GM21526 (cell line): ENCODE data around the gene LRRC61.

Experiments
- ATAC-seq: cut with Tn5 transposase; IDR thresholded peaks from one replicate; pipeline ENCODE4 v1.9.1; 2021; ENCODE audit warnings: moderate library complexity; ENCODE audit not compliant: unreplicated experiment, low FRiP score

The LRRC61 gene

GRCh38 chr7:150329331-150330120, 6.4 kb downstream of the LRRC61 start:
- no peak for ATAC-seq

GRCh38 chr7:150330211-150330885, 7.2 kb downstream of the LRRC61 start:
- no peak for ATAC-seq

GRCh38 chr7:150332852-150333635, 9.9 kb downstream of the LRRC61 start:
- ATAC-seq, result no peak

GRCh38 chr7:150333659-150334058, 10.5 kb downstream of the LRRC61 start:
- no peak for ATAC-seq

- ATAC-seq, result no peak
Measured at GRCh38 chr7:150334108-150334507, 11.0 kb downstream of the LRRC61 start.

- ATAC-seq, result no peak
Measured at GRCh38 chr7:150335108-150335773, 12.1 kb downstream of the LRRC61 start.

GRCh38 chr7:150335774-150336112, 12.6 kb downstream of the LRRC61 start:
- no peak for ATAC-seq

GRCh38 chr7:150336746-150337145, 13.6 kb downstream of the LRRC61 start:
- no peak for ATAC-seq

GRCh38 chr7:150337179-150337578, 14.0 kb downstream of the LRRC61 start:
- no peak for ATAC-seq

- ATAC-seq, result no peak
Measured at GRCh38 chr7:150337659-150338081, 14.5 kb downstream of the LRRC61 start.

GRCh38 chr7:150338166-150338829, 15.1 kb downstream of the LRRC61 start:
- no peak for ATAC-seq

- no peak for ATAC-seq
Measured at GRCh38 chr7:150339409-150339809, 16.3 kb downstream of the LRRC61 start.

- ATAC-seq, result no peak
Measured at GRCh38 chr7:150340024-150340749, 17.0 kb downstream of the LRRC61 start.

GRCh38 chr7:150340875-150341262, 17.7 kb downstream of the LRRC61 start:
- no peak for ATAC-seq

GRCh38 chr7:150341263-150342120, 18.3 kb downstream of the LRRC61 start, which contains the start of gene RARRES2:
RARRES2 (minus strand) TSS chr7:150341629; CDS start chr7:150340609, 1,020 bp downstream.
- no peak for ATAC-seq

- no peak for ATAC-seq
Measured at GRCh38 chr7:150342121-150342408, 18.9 kb downstream of the LRRC61 start.

- no peak for ATAC-seq
Measured at GRCh38 chr7:150343225-150343624, 20.1 kb downstream of the LRRC61 start.

GRCh38 chr7:150344299-150344698, 21.1 kb downstream of the LRRC61 start:
- ATAC-seq, result no peak

GRCh38 chr7:150345012-150345411, 21.9 kb downstream of the LRRC61 start:
- no peak for ATAC-seq
